ENCODE data around the gene RHOXF1.
"Not testable (repeated sequence)": the region's sequence is repeated elsewhere in the genome, so short reads cannot be mapped to it uniquely, and the experiment has no call there.

Gene RHOXF1

GRCh38 chrX:120115438-120115963 lies at the start of gene RHOXF1:
TSS of gene RHOXF1 (minus strand) at chrX:120115913. CDS start at chrX:120115862, 51 bp downstream.
- DNase-seq (ENCODE audit: low read depth, low spot score), result no peak

GRCh38 chrX:120159086-120159485 lies 43.4 kb upstream of the RHOXF1 start:
- DNase-seq (ENCODE audit: low read depth, low spot score), result not testable (repeated sequence)

GRCh38 chrX:120158313-120158712 lies 42.6 kb upstream of the RHOXF1 start, which contains the start of gene RHOXF2:
TSS of gene RHOXF2 (plus strand) at chrX:120158613. CDS start at chrX:120158751, 138 bp downstream.
- DNase-seq (ENCODE audit: low read depth, low spot score), result not testable (repeated sequence)

GRCh38 chrX:120150109-120150744 lies 34.5 kb upstream of the RHOXF1 start:
- not testable (repeated sequence) for DNase-seq (ENCODE audit: low read depth, low spot score)

- no peak for DNase-seq (ENCODE audit: low read depth, low spot score)
Observed at GRCh38 chrX:120147537-120147936, 31.8 kb upstream of the RHOXF1 start.

GRCh38 chrX:120146323-120146722 lies 30.6 kb upstream of the RHOXF1 start:
- DNase-seq (ENCODE audit: low read depth, low spot score), result not testable (repeated sequence)

GRCh38 chrX:120145295-120145925 lies 29.7 kb upstream of the RHOXF1 start:
- no peak for DNase-seq (ENCODE audit: low read depth, low spot score)

- no peak for DNase-seq (ENCODE audit: low read depth, low spot score)
Observed at GRCh38 chrX:120144178-120144844, 28.6 kb upstream of the RHOXF1 start.

- no peak for DNase-seq (ENCODE audit: low read depth, low spot score)
Observed at GRCh38 chrX:120140293-120140981, 24.7 kb upstream of the RHOXF1 start.

- no peak for DNase-seq (ENCODE audit: low read depth, low spot score)
Observed at GRCh38 chrX:120137439-120137838, 21.7 kb upstream of the RHOXF1 start.

GRCh38 chrX:120136840-120137239 lies 21.1 kb upstream of the RHOXF1 start:
- no peak for DNase-seq (ENCODE audit: low read depth, low spot score)

GRCh38 chrX:120136128-120136527 lies 20.4 kb upstream of the RHOXF1 start:
- no peak for DNase-seq (ENCODE audit: low read depth, low spot score)

GRCh38 chrX:120128306-120128846 lies 12.7 kb upstream of the RHOXF1 start:
- DNase-seq (ENCODE audit: low read depth, low spot score), result not testable (repeated sequence)

- no peak for DNase-seq (ENCODE audit: low read depth, low spot score)
Observed at GRCh38 chrX:120125444-120125843, 9.7 kb upstream of the RHOXF1 start.

- DNase-seq (ENCODE audit: low read depth, low spot score), result no peak
Observed at GRCh38 chrX:120120223-120120622, 4.5 kb upstream of the RHOXF1 start.

GRCh38 chrX:120111611-120112010 lies 4.1 kb downstream of the RHOXF1 start:
- no peak for DNase-seq (ENCODE audit: low read depth, low spot score)

- no peak for DNase-seq (ENCODE audit: low read depth, low spot score)
Observed at GRCh38 chrX:120109378-120109777, 6.3 kb downstream of the RHOXF1 start.

- DNase-seq (ENCODE audit: low read depth, low spot score), result not testable (repeated sequence)
Observed at GRCh38 chrX:120104707-120105106, 11.0 kb downstream of the RHOXF1 start.

- DNase-seq (ENCODE audit: low read depth, low spot score), result not testable (repeated sequence)
Observed at GRCh38 chrX:120101057-120101456, 14.7 kb downstream of the RHOXF1 start.

- DNase-seq (ENCODE audit: low read depth, low spot score), result no peak
Observed at GRCh38 chrX:120090208-120090607, 25.5 kb downstream of the RHOXF1 start.

GRCh38 chrX:120087289-120088017 lies 28.3 kb downstream of the RHOXF1 start:
- no peak for DNase-seq (ENCODE audit: low read depth, low spot score)
